ENCODE results near the gene NDC1.

NDC1 gene

DNA sequence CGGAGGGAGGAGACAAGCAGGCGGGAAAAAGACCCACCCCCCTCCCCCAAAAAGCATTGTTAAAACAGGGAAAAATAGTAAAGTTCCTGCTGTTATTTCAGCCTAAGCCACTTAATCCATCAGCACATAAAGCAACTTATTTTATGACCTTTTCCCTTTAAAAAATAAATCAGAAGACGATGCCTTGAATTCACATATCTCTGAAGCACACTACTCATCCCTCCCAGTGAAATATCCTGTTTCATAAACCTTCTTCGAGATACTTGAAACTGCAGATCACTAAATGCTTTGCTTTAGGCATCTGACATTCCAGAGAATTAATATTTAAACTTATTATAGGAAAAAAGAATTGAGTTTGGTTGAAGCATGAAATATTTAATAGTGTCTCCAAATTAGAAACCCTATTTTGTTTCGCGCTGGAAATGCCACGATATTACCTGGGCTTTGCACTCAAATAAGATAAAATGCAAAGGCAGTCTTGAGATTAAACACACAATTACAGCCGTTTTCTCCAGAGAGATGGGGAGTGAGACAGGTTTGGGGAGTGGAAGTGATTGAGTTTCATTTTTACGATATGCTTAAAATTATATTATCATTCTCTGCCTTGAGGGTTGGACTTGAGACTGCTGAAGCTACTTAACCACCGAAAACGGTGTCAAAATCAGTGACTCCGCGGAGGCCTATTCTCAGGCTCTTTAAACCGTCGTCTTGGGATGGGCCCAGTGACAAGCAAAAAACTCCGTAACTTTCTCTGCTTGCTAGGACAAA, 108.5 kb downstream of the NDC1 start:
- no peak overlapping the region for H3K4me3 Mint-ChIP-seq
- H3K27ac Mint-ChIP-seq, result no peak overlapping the region
- H3K27me3 Mint-ChIP-seq, result peaks cover 64% of the 10 kb centered on the region
- H3K9me3 Mint-ChIP-seq, result no peaks in the 10 kb centered on the region
- H3K4me1 Mint-ChIP-seq, result no peaks in the 10 kb centered on the region
- no peak for DNase-seq
- no peaks in the 10 kb centered on the region for H3K36me3 Mint-ChIP-seq
- CTCF ChIA-PET, result no interaction called here

DNA sequence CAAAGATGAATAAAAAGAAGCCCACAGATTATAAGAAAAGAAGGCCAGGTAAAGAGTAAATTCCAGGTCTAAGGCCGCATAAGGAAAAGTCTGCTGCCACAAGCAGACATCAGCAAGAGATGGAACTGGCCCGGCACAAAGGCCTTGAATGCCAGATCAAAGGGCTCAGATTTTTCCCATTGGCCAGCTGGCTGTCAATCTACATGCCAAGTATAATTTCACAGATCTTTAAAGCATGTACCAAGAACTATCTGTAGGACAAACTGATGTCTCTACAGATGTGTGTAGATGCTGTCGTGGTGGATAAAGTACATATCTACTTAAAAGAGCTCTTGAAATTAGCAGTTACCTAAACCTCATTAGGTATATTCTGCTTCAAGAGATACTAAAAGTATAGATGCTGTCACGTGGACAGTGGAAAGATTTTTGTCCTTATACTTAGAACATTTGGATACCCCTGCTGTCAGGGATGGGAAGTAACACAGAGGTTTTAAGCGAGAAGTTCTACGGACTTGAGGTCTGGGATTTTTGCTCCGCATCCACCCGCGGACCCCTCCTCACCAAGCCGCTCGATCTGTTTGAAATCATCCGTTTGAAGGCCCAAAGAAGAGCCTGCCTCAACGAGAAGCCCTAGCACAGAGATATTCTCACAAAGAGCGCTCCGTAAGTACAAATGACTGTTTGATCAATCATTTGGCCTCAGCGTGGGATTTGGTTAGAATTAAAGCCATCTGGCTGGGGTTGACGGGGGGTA, 109.2 kb downstream of the NDC1 start:
- CTCF ChIA-PET, result no interaction called here
- Mint-ChIP-seq H3K4me1 (no peaks in the 10 kb centered on the region), H3K4me3 (no peak overlapping the region), H3K27me3 (peaks cover 59% of the 10 kb centered on the region), H3K27ac (no peak overlapping the region), H3K9me3 (no peaks in the 10 kb centered on the region), H3K36me3 (no peaks in the 10 kb centered on the region)
- no peak for DNase-seq

DNA sequence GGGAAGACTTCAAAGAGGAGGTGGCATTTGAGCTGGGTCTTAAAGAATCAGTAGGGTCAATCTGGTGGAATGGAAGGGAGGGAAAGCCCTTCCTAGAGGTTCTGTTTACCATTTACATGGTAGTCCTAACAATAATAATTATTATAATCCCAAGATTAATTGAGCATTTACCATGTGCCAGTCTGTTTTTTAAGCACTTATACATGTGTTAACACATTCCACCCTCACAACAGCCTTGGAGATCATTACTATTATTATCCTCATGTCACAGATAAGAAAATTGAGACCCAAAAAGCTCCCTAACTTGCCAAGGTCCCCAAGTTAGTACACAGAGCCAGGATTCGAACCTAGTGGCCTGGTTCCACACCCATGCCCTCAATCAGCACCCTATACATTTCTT, 109.9 kb downstream of the NDC1 start:
- peaks cover 53% of the 10 kb centered on the region for H3K27me3 Mint-ChIP-seq
- CTCF ChIA-PET, result no interaction called here

DNA sequence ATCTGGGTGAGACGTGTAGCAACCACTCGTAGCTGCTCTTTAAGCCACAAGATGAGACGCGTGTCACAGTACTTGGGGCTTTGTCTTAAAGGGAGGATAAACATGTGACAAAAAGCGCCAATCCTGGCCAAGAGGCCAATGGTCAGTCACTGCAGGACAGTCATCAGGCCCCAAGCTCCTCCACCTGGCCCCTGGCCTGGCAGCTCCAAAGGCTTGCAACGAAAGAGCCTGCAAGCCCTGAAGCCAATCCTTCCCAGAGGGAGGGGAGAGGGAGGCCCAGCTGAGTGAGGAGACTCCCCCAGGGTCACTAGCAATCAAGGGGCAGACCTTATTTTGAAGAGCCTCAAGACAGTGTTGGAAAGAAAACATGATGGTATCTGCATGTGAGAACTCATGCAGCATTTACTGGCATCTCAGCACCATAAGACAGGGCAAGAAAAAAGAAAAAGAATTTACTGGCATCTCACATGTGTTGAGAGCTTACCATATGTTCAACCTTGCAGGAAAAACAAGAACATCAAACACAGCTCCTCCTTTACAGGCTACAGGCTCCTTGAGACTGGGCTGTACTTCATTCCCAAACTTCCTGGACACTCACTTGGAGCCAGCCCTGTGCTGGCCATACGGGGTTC, 110.5 kb downstream of the NDC1 start:
- no peaks in the 10 kb centered on the region for H3K9me3 Mint-ChIP-seq
- H3K27me3 Mint-ChIP-seq, result peaks cover 53% of the 10 kb centered on the region
- no peak overlapping the region for H3K4me3 Mint-ChIP-seq
- no peaks in the 10 kb centered on the region for H3K36me3 Mint-ChIP-seq
- no peaks in the 10 kb centered on the region for H3K4me1 Mint-ChIP-seq
- no peak for DNase-seq
- CTCF ChIA-PET, result no interaction called here
- no peak overlapping the region for H3K27ac Mint-ChIP-seq

More for the DNA sequence above, 109.9 kb downstream of the NDC1 start:
- H3K27ac Mint-ChIP-seq, result no peak overlapping the region
- no peaks in the 10 kb centered on the region for H3K9me3 Mint-ChIP-seq
- no peak for DNase-seq
- no peaks in the 10 kb centered on the region for H3K4me1 Mint-ChIP-seq
- no peaks in the 10 kb centered on the region for H3K36me3 Mint-ChIP-seq
- H3K4me3 Mint-ChIP-seq, result no peak overlapping the region

DNA sequence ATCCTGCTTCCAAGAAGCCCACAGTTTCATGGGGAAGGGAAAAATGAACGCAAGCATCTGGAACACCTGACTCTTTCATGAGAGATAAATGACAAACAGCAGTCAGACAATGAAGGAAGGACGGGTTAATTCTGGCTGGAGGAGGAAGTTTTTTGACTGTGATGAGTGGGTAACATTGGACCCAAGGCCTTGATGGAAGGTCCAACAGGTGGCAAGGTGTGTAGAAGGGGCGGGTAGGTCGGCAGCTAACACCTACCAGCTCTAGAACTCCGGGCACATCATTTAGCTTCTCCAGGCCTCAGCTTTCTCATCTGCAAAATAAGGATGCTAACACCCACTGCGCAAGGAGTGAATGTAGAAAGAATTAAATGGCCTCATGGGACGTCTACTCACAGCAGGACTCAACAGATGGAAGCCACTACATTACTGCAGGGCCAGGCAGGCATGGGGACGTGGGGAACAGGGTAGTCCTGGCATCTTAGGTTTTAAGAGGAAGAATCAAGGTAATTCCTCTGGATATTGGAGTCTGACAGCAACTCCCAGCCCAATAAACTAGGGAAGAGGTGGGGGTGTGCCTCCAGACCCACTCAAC, 112.0 kb downstream of the NDC1 start:
- Mint-ChIP-seq H3K27ac (no peak overlapping the region), H3K36me3 (no peaks in the 10 kb centered on the region), H3K4me1 (no peaks in the 10 kb centered on the region), H3K9me3 (no peaks in the 10 kb centered on the region), H3K4me3 (no peak overlapping the region), H3K27me3 (peaks cover 42% of the 10 kb centered on the region)
- no peak for DNase-seq
- CTCF ChIA-PET, result no interaction called here

DNA sequence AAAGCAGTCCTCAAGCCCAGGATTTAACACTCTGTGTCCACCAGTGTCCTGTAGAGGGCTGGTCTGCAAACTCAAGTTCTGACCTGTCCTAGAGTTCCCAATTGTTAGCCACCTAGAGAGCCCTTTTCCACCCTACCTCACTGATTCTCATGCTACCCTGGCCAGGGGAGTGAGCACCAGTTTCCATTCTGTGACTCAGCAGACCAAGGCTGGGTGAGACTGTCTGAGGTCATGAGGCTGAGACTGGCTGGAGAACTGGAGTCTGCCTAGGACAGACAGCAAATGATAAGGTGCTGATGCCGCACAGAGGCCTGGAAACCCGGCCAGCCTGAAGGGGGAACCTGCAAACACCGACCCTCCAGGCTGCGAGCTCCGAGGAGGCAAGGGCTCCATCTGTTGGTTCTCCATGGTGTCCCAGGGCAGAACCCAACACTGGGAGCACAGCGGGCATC, 112.8 kb downstream of the NDC1 start:
- Mint-ChIP-seq H3K27ac (no peak overlapping the region), H3K4me3 (no peak overlapping the region), H3K4me1 (no peaks in the 10 kb centered on the region), H3K9me3 (no peaks in the 10 kb centered on the region), H3K27me3 (peaks cover 34% of the 10 kb centered on the region), H3K36me3 (no peaks in the 10 kb centered on the region)
- CTCF ChIA-PET, result no interaction called here
- no peak for DNase-seq

DNA sequence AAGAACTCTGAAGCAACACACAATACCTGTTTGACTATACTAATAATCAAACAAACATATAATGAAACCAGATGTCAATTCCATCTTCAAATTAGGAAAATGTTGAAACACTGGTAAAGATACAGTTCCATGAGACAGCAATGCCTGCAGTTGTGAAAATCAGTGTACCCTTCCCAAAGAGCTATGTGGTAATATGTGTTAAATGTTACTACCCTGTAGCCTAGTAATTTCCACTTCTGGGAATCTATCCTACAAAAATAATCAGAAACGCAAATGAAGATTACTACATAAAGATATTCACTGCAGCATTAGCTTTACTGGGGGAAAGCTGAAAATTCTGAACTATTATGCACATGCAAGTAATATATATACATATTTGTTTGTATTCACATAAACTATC, 116.1 kb downstream of the NDC1 start:
- no peak overlapping the region for H3K27ac Mint-ChIP-seq
- H3K4me1 Mint-ChIP-seq, result no peaks in the 10 kb centered on the region
- CTCF ChIA-PET, result interaction anchor here (0.7 kb wide), 1 partner anchor 187 kb away, joined by 3 read pairs; no protein-coding TSS in a partner anchor
- no peaks in the 10 kb centered on the region for H3K9me3 Mint-ChIP-seq
- H3K4me3 Mint-ChIP-seq, result no peak overlapping the region
- DNase-seq, result no peak
- H3K36me3 Mint-ChIP-seq, result no peaks in the 10 kb centered on the region
- H3K27me3 Mint-ChIP-seq, result peaks cover 34% of the 10 kb centered on the region

DNA sequence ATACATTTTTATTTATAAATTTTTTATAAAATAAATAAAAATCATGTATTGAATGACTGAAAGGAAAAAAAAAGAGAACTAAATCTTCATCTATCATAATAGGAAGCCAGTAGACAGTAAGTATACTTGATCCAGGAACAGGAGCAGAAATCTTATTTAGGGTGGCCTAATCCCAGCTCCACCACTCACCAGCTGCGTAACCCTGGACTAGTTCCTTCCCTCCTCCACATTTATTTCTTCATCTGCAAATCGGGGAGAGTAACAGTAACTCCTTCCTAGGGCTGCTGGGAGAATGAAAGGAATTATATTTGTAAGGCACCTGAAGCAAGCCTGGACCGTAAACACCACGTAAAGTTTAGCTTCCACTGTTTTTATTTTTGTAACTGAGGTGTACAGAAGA, 117.0 kb downstream of the NDC1 start:
- H3K9me3 Mint-ChIP-seq, result no peaks in the 10 kb centered on the region
- no peak for DNase-seq
- no peak overlapping the region for H3K27ac Mint-ChIP-seq
- no peak overlapping the region for H3K4me3 Mint-ChIP-seq
- no peaks in the 10 kb centered on the region for H3K36me3 Mint-ChIP-seq
- CTCF ChIA-PET, result no interaction called here
- no peaks in the 10 kb centered on the region for H3K4me1 Mint-ChIP-seq
- peaks cover 26% of the 10 kb centered on the region for H3K27me3 Mint-ChIP-seq

DNA sequence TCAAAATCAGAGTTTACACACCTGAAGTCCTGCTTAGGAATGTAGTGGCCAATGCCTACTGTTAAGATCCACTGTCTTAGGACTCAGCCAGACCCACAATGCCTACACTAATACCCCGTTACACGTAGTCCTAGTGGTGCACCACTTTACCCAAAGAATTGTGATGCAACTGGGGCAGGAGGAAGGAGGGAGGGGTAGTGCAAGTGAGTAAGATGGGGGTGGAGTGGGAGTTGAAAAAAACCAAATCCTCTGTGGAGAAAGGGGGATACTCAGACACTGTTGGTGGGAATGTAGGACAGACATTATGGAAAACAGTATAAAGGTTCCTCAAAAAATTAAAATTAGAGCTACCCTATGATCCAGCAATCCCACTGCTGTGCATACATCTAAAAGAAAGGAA, 118.6 kb downstream of the NDC1 start:
- CTCF ChIA-PET, result no interaction called here
- Mint-ChIP-seq H3K4me1 (no peaks in the 10 kb centered on the region), H3K36me3 (no peaks in the 10 kb centered on the region), H3K9me3 (no peaks in the 10 kb centered on the region), H3K27me3 (peaks cover 10% of the 10 kb centered on the region), H3K4me3 (no peak overlapping the region), H3K27ac (no peak overlapping the region)
- no peak for DNase-seq

DNA sequence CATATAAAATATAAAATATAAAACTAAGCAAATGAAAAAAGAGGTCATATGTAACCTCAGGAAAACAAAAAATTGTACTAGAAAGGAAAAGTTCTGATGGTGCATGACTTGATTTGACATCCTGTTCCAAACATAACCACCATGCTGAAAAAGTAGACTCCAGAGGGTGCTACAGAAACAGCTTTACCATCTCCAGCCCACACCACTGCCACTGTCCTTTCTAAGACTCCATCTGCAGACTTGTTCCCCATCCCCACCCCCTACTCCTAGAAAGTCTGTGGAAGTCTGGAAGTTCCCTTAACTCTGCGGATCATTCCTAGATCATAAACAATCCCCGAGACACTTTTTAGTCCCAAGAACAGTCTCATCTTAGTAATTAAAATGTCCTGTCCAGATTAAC, 119.7 kb downstream of the NDC1 start:
- CTCF ChIA-PET, result interaction anchor here (0.7 kb wide), 1 partner anchor 52 kb away, joined by 4 read pairs; no protein-coding TSS in a partner anchor
- Mint-ChIP-seq H3K4me3 (no peak overlapping the region), H3K27me3 (peaks cover 15% of the 10 kb centered on the region), H3K9me3 (no peaks in the 10 kb centered on the region), H3K36me3 (no peaks in the 10 kb centered on the region), H3K27ac (no peak overlapping the region), H3K4me1 (no peaks in the 10 kb centered on the region)
- DNase-seq, result no peak

DNA sequence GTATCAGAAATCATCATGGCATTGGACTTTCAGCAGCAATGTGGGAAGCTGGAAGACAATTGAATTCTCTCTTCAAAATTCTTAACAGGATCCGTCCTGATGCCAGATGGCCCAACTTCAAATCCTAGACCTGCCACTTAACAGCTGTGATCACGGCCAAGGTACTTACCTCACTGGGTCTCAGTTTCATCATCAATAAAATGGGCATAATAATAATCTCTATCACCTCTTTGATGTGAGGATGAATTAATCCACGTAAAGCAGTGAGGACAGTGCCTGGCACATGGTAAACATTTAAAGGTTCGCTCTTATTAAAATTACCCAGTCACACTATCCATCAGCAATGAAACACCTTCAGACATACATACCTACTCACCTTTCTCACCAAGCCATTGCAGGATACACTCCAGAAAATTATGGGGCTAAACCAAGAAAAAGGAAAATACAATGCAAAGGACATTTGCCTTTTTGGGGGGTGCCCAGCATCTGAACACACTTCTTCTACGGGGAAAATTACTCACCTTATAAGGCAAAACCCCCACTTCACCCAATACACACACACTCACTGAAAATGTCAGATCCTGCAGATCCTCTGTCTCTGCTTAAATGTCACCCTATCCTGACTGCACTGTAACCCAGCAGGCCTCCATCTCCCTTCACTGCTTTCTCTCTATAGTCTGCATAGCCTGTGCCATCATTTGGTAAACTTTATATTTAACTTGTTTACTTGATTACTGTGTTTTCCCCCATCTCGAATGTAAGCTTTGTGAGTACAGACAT, 120.9 kb downstream of the NDC1 start:
- no peak overlapping the region for H3K4me3 Mint-ChIP-seq

DNA sequence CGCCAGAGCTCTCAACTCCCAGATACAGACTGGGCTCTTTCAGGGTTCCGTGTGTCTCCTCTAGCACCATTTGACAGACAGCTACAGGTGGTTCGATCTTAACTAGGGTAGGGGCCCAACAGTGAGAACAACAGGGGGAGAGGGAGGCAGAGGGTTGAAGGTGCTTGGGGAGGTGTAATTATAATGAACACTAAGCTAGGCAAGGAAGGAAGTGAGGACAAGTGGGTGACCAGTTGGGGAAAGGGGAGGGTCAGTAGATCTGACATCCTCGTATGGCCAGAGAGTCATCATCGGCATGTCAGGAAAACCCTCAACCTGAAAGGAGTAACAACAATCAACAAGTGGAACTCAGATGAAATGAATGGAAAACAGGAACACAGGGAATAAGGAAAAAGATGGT, 121.9 kb downstream of the NDC1 start:
- H3K36me3 Mint-ChIP-seq, result no peaks in the 10 kb centered on the region
- CTCF ChIA-PET, result interaction anchor here (1.9 kb wide), 1 partner anchor 38 kb away, joined by 7 read pairs; no protein-coding TSS in a partner anchor
- no peaks in the 10 kb centered on the region for H3K9me3 Mint-ChIP-seq
- no peak for DNase-seq
- H3K27me3 Mint-ChIP-seq, result peaks cover 21% of the 10 kb centered on the region
- no peak overlapping the region for H3K4me3 Mint-ChIP-seq
- no peak overlapping the region for H3K27ac Mint-ChIP-seq
- H3K4me1 Mint-ChIP-seq, result no peaks in the 10 kb centered on the region

More for the DNA sequence above, 120.9 kb downstream of the NDC1 start:
- Mint-ChIP-seq H3K27me3 (peaks cover 16% of the 10 kb centered on the region), H3K4me1 (no peaks in the 10 kb centered on the region), H3K27ac (no peak overlapping the region), H3K9me3 (no peaks in the 10 kb centered on the region), H3K36me3 (no peaks in the 10 kb centered on the region)
- no peak for DNase-seq
- CTCF ChIA-PET, result interaction anchor here (1.9 kb wide), 1 partner anchor 37 kb away, joined by 7 read pairs; no protein-coding TSS in a partner anchor

DNA sequence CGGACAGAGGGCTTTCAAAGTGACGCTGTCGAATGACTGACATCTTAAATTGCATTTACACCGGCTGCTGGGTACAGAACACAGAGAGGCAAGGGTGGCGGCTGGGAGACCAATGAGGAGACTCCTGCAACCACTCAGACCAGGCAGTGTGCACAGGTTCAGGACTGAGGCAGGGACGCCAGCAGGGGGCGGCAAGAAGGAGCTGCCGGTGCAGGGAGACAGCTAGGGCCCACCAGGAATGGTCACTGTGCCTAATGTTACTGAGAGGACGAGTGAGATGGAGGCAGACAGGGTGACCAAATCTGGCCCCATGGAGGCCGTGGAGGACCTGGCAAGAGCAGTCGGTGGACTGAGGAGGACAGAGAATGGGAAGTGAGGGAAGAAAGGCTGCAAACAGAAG, 122.6 kb downstream of the NDC1 start:
- H3K36me3 Mint-ChIP-seq, result no peaks in the 10 kb centered on the region
- peak; percentile 28 for DNase-seq
- peaks cover 21% of the 10 kb centered on the region for H3K27me3 Mint-ChIP-seq
- H3K4me1 Mint-ChIP-seq, result no peaks in the 10 kb centered on the region
- no peaks in the 10 kb centered on the region for H3K9me3 Mint-ChIP-seq
- H3K4me3 Mint-ChIP-seq, result no peak overlapping the region
- H3K27ac Mint-ChIP-seq, result no peak overlapping the region
- CTCF ChIA-PET, result interaction anchor here (1.9 kb wide), 1 partner anchor 39 kb away, joined by 7 read pairs; no protein-coding TSS in a partner anchor

Data from activated naive CD4-positive, alpha-beta T cell treated with anti-CD3 and anti-CD28 coated beads, Interleukin-2, amount 10 ng/mL, durations not matched to agents 7 days and 5 days (primary cell).